Transverse colon (tissue), 4 donors: ENCODE data around the gene DOCK10. TPM values are rescaled to one million over a fixed set of nuclear protein-coding genes. Genes with fewer than 3 reads are reported as not detected.

Experiments
- DNase-seq: peaks from one replicate; pipeline ENCODE4 v3.0.0-alpha.2; 2019
- H3K27ac ChIP-seq, 4 donors: fragments of 200-600 bp; sonication (generic); 2 replicates each; pipeline ENCODE4 v1.5.1; 2016 to 2018; ENCODE audit warnings: inconsistent platforms in 4 of 4
- H3K27me3 ChIP-seq: fragments of 200-600 bp; sonication (generic); 2 replicates; pipeline ENCODE4 v1.5.1; 2017; ENCODE audit warnings: inconsistent platforms
- H3K36me3 ChIP-seq, 4 donors: fragments of 200-600 bp; sonication (generic); 2 replicates each; pipeline ENCODE4 v1.5.1; 2017 to 2019; ENCODE audit warnings: inconsistent platforms in 4 of 4
- H3K4me1 ChIP-seq, 4 donors: fragments of 200-600 bp; sonication (generic); 2 replicates each; pipeline ENCODE4 v1.5.1; 2017 to 2020; ENCODE audit warnings: inconsistent platforms in 4 of 4
- H3K4me3 ChIP-seq, 4 donors: fragments of 200-600 bp; sonication (generic); 1 replicate in 1 of 4; 2 replicates in 3 of 4; pipeline versions ENCODE4 v1.5.1 to v1.6.1; 2017 to 2019; ENCODE audit warnings: inconsistent platforms in 4 of 4
- H3K9me3 ChIP-seq, 2 donors: fragments of 200-600 bp; sonication (generic); 2 replicates each; pipeline ENCODE4 v1.5.1; 2017 to 2019; ENCODE audit warnings: inconsistent platforms in 2 of 2
- CTCF ChIP-seq, 5 experiments: fragments of 200-600 bp in 3 of 5; fragments of 450-650 bp in 2 of 5; sonication (generic) in 3 of 5; IDR thresholded peaks; 1 replicate in 2 of 5; 2 replicates in 3 of 5; pipeline ENCODE4 v1.5.1; 2016 to 2017; ENCODE audit warnings: antibody characterized with exemption in 5 of 5, inconsistent platforms in 3 of 5, mild to moderate bottlenecking in 2 of 5, moderate library complexity in 1 of 5
- EP300 ChIP-seq: sonication (generic); formaldehyde crosslinking; IDR thresholded peaks from one replicate; pipeline ENCODE4 v1.6.1; 2017; ENCODE audit warnings: antibody characterized with exemption, low read depth
- POLR2A ChIP-seq: fragments of 450-650 bp; IDR thresholded peaks from one replicate; pipeline ENCODE4 v1.6.1; 2016; ENCODE audit warnings: antibody characterized with exemption, mild to moderate bottlenecking, moderate library complexity
- POLR2AphosphoS5 ChIP-seq, 3 donors: sonication (generic); formaldehyde crosslinking; IDR thresholded peaks; one replicate each; pipeline ENCODE4 v1.6.1; 2016; ENCODE audit warnings: antibody characterized with exemption in 3 of 3
- WGBS, 2 donors: methylation state at CpG; one replicate each; pipeline ENCODE4 v1.1.5; 2018; ENCODE audit warnings: low coverage in 1 of 2; 5-methylcytosine and 5-hydroxymethylcytosine counted together
- in situ Hi-C, 4 donors: fragments of 200-750 bp; cut with MboI; loops; one replicate each; pipeline versions ENCODE4 v1.15.0 to v1.15.1; 2017; ENCODE audit warnings: low sequenced_read_pairs in 3 of 4, low pct_ligation_motif_present in 1 of 4, low pct_unique_long_range_greater_than_20kb in 1 of 4
- intact Hi-C: fragments of 100-400 bp; cut with DNase I; formaldehyde crosslinking; loops from one replicate; pipeline ENCODE4 v1.15.1; 2023; ENCODE audit warnings: low total_unique reads
- total RNA-seq, 4 donors: library from RNA; depleted of rRNA; stranded (reverse); fragments of >200 nt; gene quantifications; one replicate each; pipeline ENCODE4 v1.1.0, GENCODE V29; 2016

Gene DOCK10
- total RNA-seq, 4 donors from 2014 or later = 5.2 to 64.7 (median 14.5) TPM

DNA sequence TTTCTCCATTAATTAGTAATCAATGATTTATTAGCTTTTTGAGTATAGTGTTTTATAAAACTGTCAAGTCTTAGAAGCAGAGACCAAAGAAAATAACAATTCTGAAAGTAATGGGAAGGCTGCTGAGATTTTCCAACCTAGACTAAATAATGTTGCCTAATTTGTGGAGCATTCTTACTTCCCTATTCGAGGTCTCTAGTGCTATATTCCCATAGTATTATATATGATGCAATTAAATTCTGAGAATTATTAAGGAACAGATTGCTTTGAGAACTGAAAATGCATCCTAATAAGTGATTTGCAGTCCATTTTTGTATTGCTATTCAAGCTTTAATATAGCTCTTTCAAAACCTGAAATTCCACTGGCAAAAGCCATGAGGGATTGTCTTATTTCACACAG is 27.7 kb upstream of the DOCK10 start:
- H3K4me3 ChIP-seq = no peak overlapping the region
- TF ChIP-seq EP300 (no peak), CTCF (IDR thresholded peaks at IDR 0.05) (no peak), POLR2AphosphoS5 (IDR thresholded peaks at IDR 0.05) (no peak), POLR2A (no peak)
- H3K27ac ChIP-seq = no peak overlapping the region
- intact Hi-C loops (no loop called here), in situ Hi-C loops (no loop called here)
- H3K27me3 ChIP-seq = no peaks in the 10 kb centered on the region
- H3K4me1 ChIP-seq = no peaks in the 10 kb centered on the region
- no peaks in the 10 kb centered on the region for H3K36me3 ChIP-seq
- 20 to 34% methylated on average over 1 of the region's 1 CpG for WGBS, 2 donors
- no peak for DNase-seq
- H3K9me3 ChIP-seq = no peaks in the 10 kb centered on the region

DNA sequence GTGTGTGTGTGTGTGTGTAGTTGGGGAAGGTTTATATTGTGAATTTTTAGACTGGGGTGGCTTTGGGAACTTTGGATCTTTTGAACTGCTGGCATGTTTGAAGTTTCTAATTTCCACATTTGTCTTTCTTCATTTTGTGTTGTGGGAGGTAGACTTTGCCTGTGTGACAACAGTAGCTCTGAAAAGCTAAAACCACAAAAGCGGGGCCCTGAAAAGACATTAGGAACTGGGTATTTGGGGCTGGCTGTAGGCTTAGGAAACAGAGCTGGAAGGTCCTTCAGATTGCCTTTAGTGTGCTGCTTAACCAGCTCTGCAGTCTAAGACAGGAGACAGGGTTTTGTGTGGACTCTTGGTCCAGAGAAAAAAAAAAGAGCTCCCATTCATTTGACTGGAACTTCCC is 27.2 kb upstream of the DOCK10 start:
- Histone ChIP-seq H3K27ac (no peak overlapping the region), H3K9me3 (no peaks in the 10 kb centered on the region), H3K4me1 (no peaks in the 10 kb centered on the region), H3K27me3 (no peaks in the 10 kb centered on the region), H3K36me3 (no peaks in the 10 kb centered on the region), H3K4me3 (no peak overlapping the region)
- DNase-seq = no peak
- intact Hi-C loops = no loop called here
- WGBS, 2 donors = 89 to 100% methylated on average over 1 of the region's 1 CpG
- TF ChIP-seq EP300 (no peak), CTCF (IDR thresholded peaks at IDR 0.05) (no peak), POLR2AphosphoS5 (IDR thresholded peaks at IDR 0.05) (no peak), POLR2A (no peak)
- in situ Hi-C loops = no loop called here

GRCh38 chr2:225065882-225066281 is 23.6 kb upstream of the DOCK10 start:
- H3K36me3 ChIP-seq = no peaks in the 10 kb centered on the region
- H3K4me1 ChIP-seq = no peaks in the 10 kb centered on the region
- intact Hi-C loops = no loop called here
- H3K9me3 ChIP-seq = no peaks in the 10 kb centered on the region
- no peak for DNase-seq
- H3K4me3 ChIP-seq = no peak overlapping the region
- 85 to 90% methylated on average over 3 of the region's 3 CpGs for WGBS, 2 donors
- no peak overlapping the region for H3K27ac ChIP-seq
- in situ Hi-C loops = no loop called here
- no peaks in the 10 kb centered on the region for H3K27me3 ChIP-seq
- TF ChIP-seq POLR2AphosphoS5 (IDR thresholded peaks at IDR 0.05) (no peak), CTCF (IDR thresholded peaks at IDR 0.05) (no peak), EP300 (no peak), POLR2A (no peak)

- Histone ChIP-seq H3K36me3 (no peaks in the 10 kb centered on the region), H3K27ac (no peak overlapping the region), H3K4me3 (no peak overlapping the region), H3K4me1 (no peaks in the 10 kb centered on the region), H3K9me3 (no peaks in the 10 kb centered on the region), H3K27me3 (no peaks in the 10 kb centered on the region)
- intact Hi-C loops = no loop called here
- DNase-seq = no peak
- TF ChIP-seq CTCF (IDR thresholded peaks at IDR 0.05) (no peak), POLR2AphosphoS5 (IDR thresholded peaks at IDR 0.05) (no peak), POLR2A (no peak), EP300 (no peak)
- in situ Hi-C loops = no loop called here
Observed at GRCh38 chr2:225064928-225065327, 22.7 kb upstream of the DOCK10 start.
